ENCODE measurements around the gene EPB41L2. TPM values are rescaled to one million over a fixed set of nuclear protein-coding genes. Genes with fewer than 3 reads are reported as not detected.

The EPB41L2 gene
- total RNA-seq, 1 experiment from 2014 or later: 106 TPM

DNA sequence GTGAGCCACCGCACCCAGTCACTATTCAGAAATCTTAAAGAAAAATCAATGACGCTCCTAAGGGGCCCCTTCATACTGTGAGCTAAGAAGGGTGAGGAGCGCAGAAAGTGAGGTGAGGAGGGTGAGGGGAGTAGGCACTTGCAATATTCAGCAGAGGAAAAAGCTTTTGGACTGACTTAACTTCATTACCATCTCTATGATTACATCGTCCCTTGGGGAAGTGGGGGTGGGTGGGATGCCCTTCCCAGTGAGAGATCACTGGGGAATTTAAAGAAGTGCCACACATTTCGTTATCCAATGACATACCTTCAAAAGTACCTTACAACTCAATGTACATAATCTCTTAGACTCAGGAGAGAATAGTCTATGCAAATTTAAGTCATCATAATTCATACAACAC lies 189.3 kb downstream of the EPB41L2 start:
- TF ChIP-seq SMAD4 (CRISPR knock-in tag; IDR thresholded peaks at IDR 0.05) (no peak), GTF2I (CRISPR knock-in tag; conservative IDR thresholded peaks at IDR 0.05) (no peak), RELA (CRISPR knock-in tag; IDR thresholded peaks at IDR 0.05; ENCODE audit: borderline replicate concordance) (no peak), STAT6 (CRISPR knock-in tag; conservative IDR thresholded peaks at IDR 0.05; ENCODE audit: low read depth) (no peak), FOXJ3 (CRISPR knock-in tag; IDR thresholded peaks at IDR 0.05; ENCODE audit: borderline replicate concordance) (no peak)
- TF ChIP-seq, protein P1, sequence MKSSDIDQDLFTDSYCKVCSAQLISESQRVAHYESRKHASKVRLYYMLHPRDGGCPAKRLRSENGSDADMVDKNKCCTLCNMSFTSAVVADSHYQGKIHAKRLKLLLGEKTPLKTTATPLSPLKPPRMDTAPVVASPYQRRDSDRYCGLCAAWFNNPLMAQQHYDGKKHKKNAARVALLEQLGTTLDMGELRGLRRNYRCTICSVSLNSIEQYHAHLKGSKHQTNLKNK (CRISPR knock-in tag; IDR thresholded peaks at IDR 0.05): no peak
- Mint-ChIP-seq H3K4me1 (peaks cover 6% of the 10 kb centered on the region; the same call in 1 of the 2 replicates), H3K36me3 (0 out of 2 replicates have a peak, but pooled peaks cover 8% of the 10 kb centered on the region), H3K27me3 (ENCODE audit: low read depth) (no peaks in the 10 kb centered on the region), H3K9me3 (no peaks in the 10 kb centered on the region), H3K27ac (no peak overlapping the region), H3K4me3 (no peak overlapping the region)
- ATAC-seq (no peak), DNase-seq (ENCODE audit: low spot score) (no peak)
- POLR2A ChIA-PET: interaction anchor here (0.7 kb wide), 1 partner anchor 737 kb away, joined by 4 read pairs; no protein-coding TSS in a partner anchor
- CTCF ChIA-PET: interaction anchor here (1.2 to 3.4 kb wide), 3 partner anchors 21 to 390 kb away, joined by 3 to 14 read pairs (median 9); no protein-coding TSS in a partner anchor

- DNase-seq (ENCODE audit: low spot score) (peak; percentile 80), ATAC-seq (peak; percentile 67)
- 0 out of 2 replicates have a peak, but pooled peaks cover 8% of the 10 kb centered on the region for H3K36me3 Mint-ChIP-seq
- H3K4me3 Mint-ChIP-seq: no peak overlapping the region
- peaks cover 6% of the 10 kb centered on the region; the same call in 1 of the 2 replicates for H3K4me1 Mint-ChIP-seq
- H3K27me3 Mint-ChIP-seq (ENCODE audit: low read depth): no peaks in the 10 kb centered on the region
- ChIA-PET CTCF (interaction anchor here (0.5 to 3.4 kb wide), 16 partner anchors 8 to 756 kb away, joined by 3 to 14 read pairs (median 4); partner anchors contain the start of genes EPB41L2 and MED23), POLR2A (no interaction called here)
- no peak for TF ChIP-seq MXD4 (CRISPR knock-in tag; IDR thresholded peaks at IDR 0.05; ENCODE audit: borderline replicate concordance)
- no peak for TF ChIP-seq NFYB (CRISPR knock-in tag; conservative IDR thresholded peaks at IDR 0.05; ENCODE audit: low read depth)
- TF ChIP-seq GRHL2 (CRISPR knock-in tag; IDR thresholded peaks at IDR 0.05; ENCODE audit: insufficient replicate concordance, severe bottlenecking): no peak
- no peak for TF ChIP-seq FOXJ3 (CRISPR knock-in tag; IDR thresholded peaks at IDR 0.05; ENCODE audit: borderline replicate concordance)
- peak; percentile 93 for TF ChIP-seq CTCF (IDR thresholded peaks at IDR 0.05)
- TF ChIP-seq, protein P2, sequence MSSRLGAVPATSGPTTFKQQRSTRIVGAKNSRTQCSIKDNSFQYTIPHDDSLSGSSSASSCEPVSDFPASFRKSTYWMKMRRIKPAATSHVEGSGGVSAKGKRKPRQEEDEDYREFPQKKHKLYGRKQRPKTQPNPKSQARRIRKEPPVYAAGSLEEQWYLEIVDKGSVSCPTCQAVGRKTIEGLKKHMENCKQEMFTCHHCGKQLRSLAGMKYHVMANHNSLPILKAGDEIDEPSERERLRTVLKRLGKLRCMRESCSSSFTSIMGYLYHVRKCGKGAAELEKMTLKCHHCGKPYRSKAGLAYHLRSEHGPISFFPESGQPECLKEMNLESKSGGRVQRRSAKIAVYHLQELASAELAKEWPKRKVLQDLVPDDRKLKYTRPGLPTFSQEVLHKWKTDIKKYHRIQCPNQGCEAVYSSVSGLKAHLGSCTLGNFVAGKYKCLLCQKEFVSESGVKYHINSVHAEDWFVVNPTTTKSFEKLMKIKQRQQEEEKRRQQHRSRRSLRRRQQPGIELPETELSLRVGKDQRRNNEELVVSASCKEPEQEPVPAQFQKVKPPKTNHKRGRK (CRISPR knock-in tag; IDR thresholded peaks at IDR 0.05; ENCODE audit: borderline replicate concordance): no peak
- no peak for TF ChIP-seq STAT6 (CRISPR knock-in tag; conservative IDR thresholded peaks at IDR 0.05; ENCODE audit: low read depth)
- TF ChIP-seq IRF2 (CRISPR knock-in tag; IDR thresholded peaks at IDR 0.05; ENCODE audit: borderline replicate concordance, low read depth): no peak
- no peak overlapping the region for H3K27ac Mint-ChIP-seq
- no peaks in the 10 kb centered on the region for H3K9me3 Mint-ChIP-seq
Observed at GRCh38 chr6:130872250-130873095, 190.6 kb downstream of the EPB41L2 start.
